ENCODE data around the gene BPNT1.
"Not testable (repeated sequence)": the region's sequence is repeated elsewhere in the genome, so short reads cannot be mapped to it uniquely, and the experiment has no call there.

BPNT1 gene

DNA sequence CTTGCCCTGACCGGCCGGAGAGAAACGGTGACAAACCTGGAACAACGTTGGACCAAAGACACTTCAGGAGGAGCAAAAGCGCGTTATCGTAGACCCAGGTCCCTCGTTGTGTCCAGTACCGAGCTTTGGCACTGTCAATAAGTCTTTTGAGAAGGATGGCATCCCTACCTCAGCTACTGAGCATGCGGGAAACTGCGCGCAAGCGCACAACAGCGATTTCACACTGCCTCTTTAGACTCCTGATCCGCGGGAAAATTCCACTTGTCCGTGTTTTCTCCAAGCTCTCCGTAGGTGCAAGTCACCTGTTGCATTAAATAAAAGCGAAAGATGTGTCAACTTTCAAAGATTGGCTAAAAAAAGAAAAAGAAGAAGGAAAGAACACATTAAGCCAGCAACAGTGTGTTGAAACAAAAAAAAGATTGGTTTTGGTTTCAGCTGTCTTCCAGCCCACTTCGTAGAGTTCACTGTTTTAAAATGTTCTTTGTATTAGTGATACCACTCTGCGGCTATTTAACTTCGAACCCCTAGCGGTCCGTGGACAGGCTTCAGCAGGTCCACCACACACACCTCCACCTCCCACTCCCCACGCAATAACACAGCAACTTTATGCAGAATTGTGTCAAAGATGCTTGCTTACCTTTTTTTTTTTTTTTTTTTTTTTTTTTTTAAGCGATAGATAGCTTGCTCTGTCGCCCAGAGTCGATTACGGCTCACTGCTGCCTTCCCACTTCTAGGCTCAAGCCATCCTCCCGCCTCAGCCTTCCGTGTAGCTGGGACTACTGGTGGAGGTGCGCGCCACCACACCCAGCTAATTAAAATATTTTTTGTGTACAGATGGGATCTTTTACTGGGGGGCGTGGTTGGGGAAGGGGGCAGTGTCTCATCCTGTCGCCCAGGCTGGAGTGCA is at the start of gene BPNT1:
TSS of gene BPNT1 (minus strand) at position 139 of the 907 bp plus-strand sequence. CDS start 9,942 bp downstream, outside the sequence.
- peak; percentile 96 for DNase-seq

- no peak for DNase-seq
Measured at GRCh38 chr1:220137019-220137786, 47.6 kb upstream of the BPNT1 start.

- no peak for DNase-seq
Measured at GRCh38 chr1:220135755-220136154, 46.2 kb upstream of the BPNT1 start.

DNA sequence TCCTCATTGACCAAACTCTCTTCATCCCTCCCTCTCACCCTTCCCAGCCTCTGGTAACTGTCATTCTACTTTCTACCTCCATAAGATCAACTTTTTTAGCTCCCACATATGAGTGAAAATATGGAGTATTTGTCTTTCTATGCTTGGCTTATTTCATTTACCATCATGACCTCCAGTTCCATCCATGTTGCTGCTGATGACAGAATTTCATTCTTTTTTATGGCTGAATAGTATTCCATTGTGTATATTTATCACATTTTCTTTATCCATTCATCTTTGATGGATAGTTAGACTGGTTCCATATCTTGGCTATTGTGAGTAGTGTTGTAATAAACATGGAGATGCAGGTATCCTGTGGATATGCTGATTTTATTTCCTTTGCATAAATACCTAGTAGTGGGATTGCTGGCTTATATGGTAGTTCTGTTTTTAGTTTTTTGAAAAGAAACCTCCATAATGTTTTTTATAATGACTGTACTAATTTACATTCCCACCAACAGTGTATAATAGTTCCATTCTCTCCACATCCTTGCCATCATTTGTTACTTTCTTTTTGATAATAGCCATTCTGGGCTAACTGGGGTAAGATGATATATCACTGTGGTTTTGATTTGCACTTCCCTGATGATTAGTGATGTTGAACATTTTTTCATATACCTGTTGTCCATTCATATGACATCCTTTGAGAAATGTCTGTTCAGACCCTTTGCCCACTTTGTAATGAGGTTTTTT is 40.1 kb upstream of the BPNT1 start:
- no peak for DNase-seq

DNA sequence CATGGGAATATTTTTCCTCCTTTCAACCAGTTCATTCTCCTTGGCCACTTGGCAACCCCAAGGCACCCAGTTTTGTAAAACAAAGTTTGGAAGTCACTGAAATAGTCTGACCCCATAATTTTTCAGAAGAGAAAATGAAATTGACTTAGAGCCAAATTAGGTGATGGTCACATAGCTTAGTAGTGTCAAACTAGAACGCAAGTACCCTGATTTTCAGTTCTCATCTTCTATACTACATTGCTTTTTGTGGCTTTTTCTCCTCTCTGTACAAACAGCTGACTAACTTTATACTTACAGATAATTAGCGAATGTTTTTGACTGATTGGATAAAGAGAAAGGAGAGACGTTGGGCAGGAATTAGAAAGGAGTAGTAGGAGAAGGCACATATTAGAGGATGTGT is 37.5 kb upstream of the BPNT1 start:
- no peak for DNase-seq

GRCh38 chr1:220124542-220124941 is 35.0 kb upstream of the BPNT1 start:
- no peak for DNase-seq

DNA sequence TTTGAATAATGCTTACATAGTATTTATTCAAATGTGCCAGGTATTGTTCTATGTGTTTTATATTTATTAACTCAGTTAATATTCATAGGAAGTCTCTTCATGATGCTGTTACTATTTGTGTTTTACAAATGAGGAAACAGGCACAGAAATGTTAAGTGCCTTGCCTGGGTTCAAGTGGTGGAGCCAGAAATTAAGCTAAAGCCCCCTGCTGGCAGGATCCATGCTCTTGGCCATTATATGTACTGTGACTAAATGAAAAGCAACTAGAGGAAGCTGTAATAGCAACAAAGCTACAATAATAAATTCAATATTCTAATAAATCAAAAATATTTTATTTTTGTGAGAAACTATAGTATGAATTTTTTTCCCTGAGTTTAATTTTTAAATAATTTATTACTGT is 34.3 kb upstream of the BPNT1 start:
- DNase-seq, result no peak

DNA sequence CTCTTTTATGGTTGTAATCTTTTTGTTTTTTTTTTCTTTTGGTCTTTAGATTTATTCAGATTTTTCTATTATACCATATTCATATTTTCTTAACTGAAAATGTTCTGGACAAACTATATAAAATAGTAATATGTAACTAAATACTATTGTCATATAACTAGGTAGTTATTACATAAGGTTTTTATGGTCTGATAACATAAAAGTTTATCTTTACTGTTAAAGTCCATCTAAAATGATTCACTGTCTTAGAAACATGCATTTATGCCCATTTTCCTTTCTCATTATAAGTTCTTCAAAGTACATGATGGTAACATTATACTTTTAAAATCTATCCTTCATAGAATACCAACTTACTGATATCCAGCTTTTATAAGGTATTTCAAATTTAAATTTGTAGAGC is 33.5 kb upstream of the BPNT1 start:
- no peak for DNase-seq

DNA sequence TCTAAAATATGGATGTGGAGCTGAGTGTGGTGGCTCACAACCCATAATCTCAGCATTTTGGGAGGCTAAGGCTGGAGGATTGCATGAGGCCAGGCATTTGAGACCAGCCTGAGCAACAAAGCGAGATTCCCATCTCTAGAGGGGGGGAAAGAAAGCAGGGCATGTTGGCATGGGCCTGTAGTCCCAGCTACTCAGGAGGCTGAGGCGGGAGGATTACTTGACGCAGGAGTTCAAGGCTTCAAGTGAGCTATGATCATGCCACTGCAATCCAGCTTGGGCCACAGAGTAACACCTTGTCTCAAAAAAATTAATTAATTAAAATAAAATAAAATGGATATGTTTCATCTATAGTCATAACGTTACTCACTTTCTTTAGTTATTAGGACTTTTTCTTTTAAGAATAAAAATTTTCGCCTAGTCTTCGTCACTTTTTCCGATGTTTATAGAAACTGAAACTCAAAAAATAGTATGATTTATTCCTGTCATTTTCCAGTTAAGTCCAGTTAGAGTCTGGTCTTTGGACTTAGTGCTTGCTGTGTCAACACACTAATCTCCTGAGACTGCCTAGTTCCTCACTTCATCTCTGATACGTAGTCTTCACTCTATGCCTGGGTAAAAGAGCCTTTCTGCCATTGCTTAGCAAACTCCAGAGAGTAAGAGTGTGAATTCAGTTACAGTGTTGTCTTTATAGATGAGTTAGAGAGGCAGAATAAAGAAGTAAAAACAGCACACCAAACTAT is 32.4 kb upstream of the BPNT1 start:
- no peak for DNase-seq

DNA sequence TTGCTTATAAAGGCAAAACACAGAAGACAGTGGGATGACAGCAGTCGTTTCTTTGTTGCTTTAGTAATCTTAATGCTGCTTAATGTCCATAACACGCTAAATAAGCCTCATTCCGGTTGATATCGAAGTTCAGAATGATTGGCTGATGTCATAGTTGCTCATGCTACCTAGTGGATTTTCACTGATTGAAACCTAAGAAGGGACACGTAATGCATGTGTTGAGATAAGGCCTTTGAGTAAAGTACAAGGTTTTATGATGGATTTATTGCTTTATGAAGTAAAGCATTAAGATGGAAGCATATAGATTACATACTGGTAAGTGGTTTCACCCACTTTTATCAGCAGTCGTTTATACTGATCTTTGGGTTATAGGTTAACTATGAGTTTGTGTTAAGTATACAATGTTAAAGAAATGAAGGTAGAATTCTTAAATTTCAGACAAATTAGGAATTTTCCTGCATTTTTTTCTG is 29.5 kb upstream of the BPNT1 start:
- no peak for DNase-seq

- DNase-seq, result no peak
Measured at GRCh38 chr1:220113136-220113695, 23.6 kb upstream of the BPNT1 start.

DNA sequence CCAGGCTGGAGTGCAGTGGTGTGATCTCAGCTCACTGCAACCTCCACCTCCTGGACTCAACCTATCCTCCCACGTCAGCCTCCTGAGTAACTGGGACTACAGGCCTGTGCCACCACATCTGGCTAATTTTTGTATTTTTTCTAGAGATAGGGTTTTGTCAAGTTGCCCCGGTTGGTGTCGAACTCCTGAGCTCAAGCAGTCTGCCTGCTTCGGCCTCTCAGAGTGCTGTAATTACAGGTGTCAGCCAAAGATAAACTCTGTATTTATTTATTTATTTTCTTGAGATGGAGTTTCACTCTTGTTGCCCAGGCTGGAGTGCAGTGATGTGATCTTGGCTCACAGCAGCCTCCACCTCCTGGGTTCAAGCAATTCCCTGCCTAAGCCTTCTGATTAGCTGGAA is 23.0 kb upstream of the BPNT1 start:
- not testable (repeated sequence) for DNase-seq

DNA sequence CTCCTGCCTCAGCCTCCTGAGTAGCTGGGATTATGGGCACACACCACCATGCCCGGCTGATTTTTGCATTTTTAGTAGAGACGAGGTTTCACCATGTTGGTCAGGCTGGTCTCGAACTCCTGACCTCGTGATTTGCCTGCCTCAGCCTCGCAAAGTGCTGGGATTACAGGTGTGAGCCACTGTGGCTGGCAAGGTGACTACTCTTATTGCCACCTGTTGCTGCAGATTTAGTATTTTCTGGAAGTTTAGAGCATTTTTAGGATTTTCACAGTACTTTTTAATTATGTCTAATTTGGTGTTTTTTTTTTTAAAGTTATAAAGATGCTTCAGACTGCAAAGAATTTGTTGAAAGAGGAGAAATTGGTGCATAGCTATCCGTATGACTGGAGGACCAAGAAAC is 20.9 kb upstream of the BPNT1 start:
- DNase-seq, result not testable (repeated sequence)

DNA sequence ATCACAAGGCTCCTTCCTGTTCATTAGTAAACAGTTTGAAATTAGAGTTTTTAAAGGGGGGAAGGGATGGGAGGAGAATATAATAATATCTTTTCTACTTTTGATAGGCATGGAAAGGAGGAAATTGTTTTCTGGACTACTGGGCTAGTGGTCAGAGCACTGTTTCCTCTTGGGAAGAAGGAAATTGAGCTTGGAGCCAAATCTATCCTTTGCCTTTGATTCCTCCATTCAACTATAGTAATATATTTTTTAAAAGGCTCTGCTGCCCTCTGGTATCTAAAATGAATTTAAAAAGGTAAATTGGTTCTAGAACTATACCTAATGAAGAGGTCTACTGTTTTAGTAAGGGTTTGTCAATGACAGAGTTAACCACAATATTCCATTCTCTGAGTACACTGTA is 10.2 kb upstream of the BPNT1 start:
- no peak for DNase-seq

DNA sequence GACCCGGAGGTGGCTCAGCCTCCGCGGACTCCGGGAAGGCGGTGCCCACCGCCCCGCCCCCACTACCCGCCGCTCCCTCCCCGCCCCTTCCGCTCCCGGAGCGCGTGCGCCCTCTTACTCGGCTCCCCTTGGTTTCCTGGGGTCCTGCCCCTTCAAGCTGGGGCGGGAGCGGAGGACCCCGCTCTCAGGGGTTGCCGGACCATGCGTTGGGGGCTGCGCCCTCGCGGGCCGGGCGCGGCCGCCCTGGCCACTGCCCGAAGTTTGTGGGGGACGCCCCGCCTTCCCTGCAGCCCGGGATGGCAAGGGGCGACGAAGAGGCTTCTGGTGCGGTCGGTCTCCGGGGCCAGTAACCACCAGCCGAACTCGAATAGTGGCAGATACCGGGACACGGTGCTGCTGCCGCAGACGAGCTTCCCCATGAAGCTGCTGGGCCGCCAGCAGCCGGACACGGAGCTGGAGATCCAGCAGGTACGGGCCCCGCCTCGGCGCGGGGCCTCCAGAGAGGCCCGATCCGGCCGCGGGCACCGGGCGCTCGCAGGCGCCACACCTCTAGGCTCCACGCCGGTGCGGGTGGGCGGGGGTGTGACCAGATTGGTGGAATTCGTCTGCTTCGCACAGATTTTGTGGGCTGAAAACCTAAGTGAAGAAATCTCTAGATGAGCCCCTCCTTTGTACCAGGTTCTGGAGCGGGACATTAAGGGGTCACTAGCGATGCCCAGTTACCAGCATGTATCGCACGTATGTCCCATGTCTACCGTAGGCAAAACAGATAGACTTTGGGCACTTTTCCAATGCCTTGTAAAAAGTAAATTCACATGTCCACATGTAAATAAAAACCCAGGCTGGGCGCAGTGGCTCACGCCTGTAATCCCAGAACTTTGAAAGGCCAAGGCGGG is 4.7 kb upstream of the BPNT1 start, which contains the start of gene IARS2:
TSS of gene IARS2 (plus strand) at position 117 of the 896 bp plus-strand sequence. CDS start at position 202, 85 bp downstream.
- peak; percentile 66 for DNase-seq

GRCh38 chr1:220093361-220094015 is 3.9 kb upstream of the BPNT1 start:
- DNase-seq, result no peak

DNA sequence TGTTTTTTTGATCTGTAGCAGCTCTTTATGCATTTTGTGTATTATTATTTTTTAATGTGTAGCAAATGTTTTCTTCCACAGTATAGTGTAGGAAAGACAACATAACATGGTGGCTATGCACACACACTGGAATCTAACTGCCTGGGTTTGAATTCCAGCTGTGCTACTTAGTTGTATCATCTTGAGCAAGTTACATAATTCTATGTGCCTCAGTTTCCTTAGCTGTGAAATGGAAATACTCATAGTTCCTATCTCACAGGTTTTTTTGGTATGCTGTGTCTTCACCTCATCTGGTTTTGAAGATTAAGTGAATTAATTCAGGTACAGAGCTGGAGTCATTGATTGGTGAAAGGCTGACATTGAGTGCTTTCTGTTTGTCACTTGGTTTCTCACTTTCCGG is 3.1 kb upstream of the BPNT1 start:
- no peak for DNase-seq

DNA sequence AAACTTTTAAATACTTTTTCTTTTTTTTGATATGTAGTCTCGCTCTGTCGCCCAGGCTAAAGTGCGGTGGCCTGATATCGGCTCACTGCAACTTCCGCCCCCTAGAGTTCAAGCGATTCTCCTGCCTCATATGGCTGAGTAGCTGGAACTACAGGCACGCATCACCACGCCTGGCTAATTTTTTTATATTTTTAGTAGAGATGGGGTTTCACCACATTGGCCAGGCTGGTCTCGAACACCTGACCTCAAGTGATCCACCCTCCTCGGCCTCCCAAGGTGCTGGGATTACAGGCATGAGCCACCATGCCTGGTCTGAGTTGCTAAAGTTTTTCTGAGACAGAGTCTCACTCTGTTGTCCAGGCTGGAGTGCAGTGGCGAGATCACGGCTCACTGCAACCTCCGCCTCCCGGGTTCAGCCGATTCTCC is 3.3 kb downstream of the BPNT1 start:
- not testable (repeated sequence) for DNase-seq

DNA sequence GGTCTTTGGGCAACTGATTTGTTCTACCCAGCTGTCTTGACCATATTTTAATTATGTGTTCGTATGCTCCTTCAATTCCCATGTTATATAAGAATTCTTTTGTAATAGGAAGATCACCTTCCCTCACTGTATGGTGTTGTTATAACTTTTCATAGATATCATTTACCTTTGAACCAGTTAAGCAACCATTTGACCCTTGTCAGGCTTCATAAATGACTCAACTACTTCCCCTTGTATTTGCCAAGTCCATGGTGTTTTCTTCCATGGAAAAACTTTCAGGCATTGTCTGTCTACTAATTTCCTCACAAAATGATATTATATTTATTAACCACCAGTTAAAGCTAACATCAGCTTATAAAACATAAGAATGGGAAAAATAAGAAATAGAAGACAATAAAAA is 5.1 kb downstream of the BPNT1 start:
- no peak for DNase-seq

- DNase-seq, result no peak
Measured at GRCh38 chr1:220077887-220078286, 11.7 kb downstream of the BPNT1 start.
